22Rv1 (cell line): ENCODE data around the gene OSCP1.

Experiments
- CTCF ChIP-seq: fragments of 450-650 bp; IDR thresholded peaks from 2 replicates; pipeline ENCODE4 v1.5.1; 2017; ENCODE audit warnings: mild to moderate bottlenecking
- ZFX ChIP-seq: fragments of 450-650 bp; IDR thresholded peaks from 2 replicates; pipeline ENCODE4 v1.6.1; 2017; ENCODE audit warnings: antibody characterized with exemption, borderline replicate concordance

GRCh38 chr1:36402504-36402890 lies 47.8 kb downstream of the OSCP1 start:
- no peak for TF ChIP-seq CTCF
- TF ChIP-seq ZFX, result no peak
